ENCODE results near the gene SLC9A4.

Gene SLC9A4

DNA sequence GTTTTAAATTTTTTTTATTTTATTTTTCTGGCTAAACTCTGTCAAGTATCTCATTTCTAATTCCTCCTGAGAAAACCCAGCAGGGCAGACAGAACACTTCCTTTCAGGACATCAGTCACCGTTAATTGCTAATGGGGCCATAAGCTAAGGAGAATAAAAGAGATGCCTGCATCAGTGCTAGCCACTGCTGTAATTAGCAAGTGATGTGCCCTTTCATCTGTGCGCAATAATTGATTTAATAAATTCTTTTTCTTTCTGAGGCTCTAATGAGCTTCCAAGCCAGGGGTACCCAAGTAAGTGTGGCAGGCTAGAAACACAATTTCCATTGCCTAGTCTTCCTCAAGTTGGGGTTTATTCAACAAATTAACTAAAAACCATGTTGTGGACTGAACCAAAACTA lies 65.5 kb downstream of the SLC9A4 start:
- TF ChIP-seq CTCF (IDR thresholded peaks at IDR 0.05; ENCODE audit: borderline replicate concordance, insufficient read depth, low read depth, low read length) = no peak
- H3K4me3 ChIP-seq (ENCODE audit: low read depth, low read length) = no peak overlapping the region

- no peak overlapping the region for H3K4me3 ChIP-seq (ENCODE audit: low read depth, low read length)
- no peak for TF ChIP-seq CTCF (IDR thresholded peaks at IDR 0.05; ENCODE audit: borderline replicate concordance, insufficient read depth, low read depth, low read length)
Observed at GRCh38 chr2:102540882-102541281, 67.9 kb downstream of the SLC9A4 start.

- H3K4me3 ChIP-seq (ENCODE audit: low read depth, low read length) = no peak overlapping the region
- TF ChIP-seq CTCF (IDR thresholded peaks at IDR 0.05; ENCODE audit: borderline replicate concordance, insufficient read depth, low read depth, low read length) = no peak
Observed at GRCh38 chr2:102544182-102544581, 71.2 kb downstream of the SLC9A4 start.

DNA sequence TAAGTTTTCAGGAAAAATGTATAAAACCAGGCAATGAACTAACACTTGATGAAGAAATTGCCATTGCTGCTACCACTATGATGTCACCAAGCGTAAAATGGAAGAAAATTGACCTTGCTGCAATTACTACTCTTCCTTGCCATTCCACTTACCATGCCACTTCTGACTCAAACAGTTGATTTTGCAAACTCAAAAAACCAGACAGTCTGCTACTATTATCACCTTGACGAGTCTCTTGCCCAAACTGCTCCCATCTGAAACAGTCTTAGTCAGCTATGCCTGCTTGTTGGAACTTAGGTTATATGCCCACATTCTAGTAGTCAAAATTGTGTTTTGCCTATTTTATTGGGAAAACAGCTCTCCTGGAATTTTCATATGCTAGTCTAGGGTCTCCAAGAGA lies 74.4 kb downstream of the SLC9A4 start:
- no peak overlapping the region for H3K4me3 ChIP-seq (ENCODE audit: low read depth, low read length)
- no peak for TF ChIP-seq CTCF (IDR thresholded peaks at IDR 0.05; ENCODE audit: borderline replicate concordance, insufficient read depth, low read depth, low read length)

DNA sequence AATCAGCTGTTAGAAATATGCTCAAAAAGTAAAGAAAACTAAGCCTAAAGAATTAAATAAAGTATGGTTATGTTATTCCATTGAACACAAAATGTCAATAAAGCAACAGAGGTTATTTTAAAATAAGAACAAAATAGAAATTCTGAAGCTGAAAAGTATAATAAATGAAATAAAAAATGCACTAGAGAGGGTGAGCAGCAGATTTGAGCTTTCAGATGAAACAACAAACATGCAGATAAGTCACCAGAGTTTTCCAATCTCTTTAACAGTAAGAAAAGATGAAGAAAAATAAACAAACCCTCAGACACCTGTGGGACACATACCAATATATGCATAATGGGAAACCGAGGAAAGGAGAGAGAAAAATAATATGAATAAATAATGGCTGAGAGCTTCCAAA lies 76.0 kb downstream of the SLC9A4 start:
- H3K4me3 ChIP-seq (ENCODE audit: low read depth, low read length) = no peak overlapping the region
- no peak for TF ChIP-seq CTCF (IDR thresholded peaks at IDR 0.05; ENCODE audit: borderline replicate concordance, insufficient read depth, low read depth, low read length)

- H3K4me3 ChIP-seq (ENCODE audit: low read depth, low read length) = no peak overlapping the region
- TF ChIP-seq CTCF (IDR thresholded peaks at IDR 0.05; ENCODE audit: borderline replicate concordance, insufficient read depth, low read depth, low read length) = no peak
Observed at GRCh38 chr2:102550151-102550550, 77.1 kb downstream of the SLC9A4 start.

DNA sequence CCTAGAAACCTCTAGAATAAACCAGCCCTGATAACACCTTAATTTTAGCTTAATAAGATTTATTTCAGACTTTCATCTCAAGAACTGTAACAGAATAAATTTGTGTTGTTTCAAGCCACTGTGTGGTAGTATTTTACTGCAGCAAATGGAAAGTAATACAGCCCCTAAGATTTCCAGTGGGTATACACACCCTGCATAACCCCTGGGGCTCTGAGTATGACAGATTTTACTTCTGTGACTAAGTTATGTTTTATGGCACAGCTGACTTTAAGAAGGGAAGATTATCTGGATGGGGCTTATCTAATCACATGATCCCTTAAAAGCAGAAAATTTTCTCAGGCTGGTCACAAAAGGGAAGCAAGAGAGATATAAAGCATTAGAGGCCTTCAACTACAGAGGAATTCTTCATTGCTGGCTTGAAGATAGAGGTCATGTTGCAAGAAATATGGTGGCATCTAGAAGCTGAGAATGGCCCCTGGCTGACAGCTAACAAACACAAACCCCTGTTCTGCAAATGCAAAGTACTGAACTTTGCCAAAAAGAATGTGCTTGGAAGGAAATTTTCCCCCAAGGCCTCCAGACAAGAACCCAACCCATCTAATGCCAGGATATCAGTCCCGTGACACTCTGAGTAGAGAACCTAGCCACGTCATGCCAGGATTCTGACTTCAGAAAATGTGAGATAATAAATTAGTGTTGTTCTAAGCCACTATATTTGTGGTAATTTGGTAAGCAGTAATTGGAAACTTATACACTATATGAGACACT lies 78.5 kb downstream of the SLC9A4 start:
- no peak overlapping the region for H3K4me3 ChIP-seq (ENCODE audit: low read depth, low read length)
- TF ChIP-seq CTCF (IDR thresholded peaks at IDR 0.05; ENCODE audit: borderline replicate concordance, insufficient read depth, low read depth, low read length) = no peak
